Endothelial cell of umbilical vein (primary cell): ENCODE results near the gene FIG4. TPM values are rescaled to one million over a fixed set of nuclear protein-coding genes. Genes with fewer than 3 reads are reported as not detected.

Source experiments
- BruUV-seq: library from RNA; stranded (reverse); fragments of 400-500 nt; replicated peaks from 2 replicates; lab custom pipeline; 2021; lab: Mats Ljungman, UMichigan
- CTCF ChIA-PET: fragments of 300-600, 350-600 bp; sonication (Branson Sonifier 250); formaldehyde crosslinking; loops from one replicate; lab custom pipeline; 2021; ENCODE audit warnings: antibody characterized with exemption, inconsistent platforms; lab: Charles Lee
- POLR2A ChIA-PET: fragments of 300-600, 350-600 bp; sonication (Branson Sonifier 250); formaldehyde crosslinking; loops from one replicate; lab custom pipeline; 2021; ENCODE audit warnings: antibody characterized with exemption, inconsistent platforms; lab: Charles Lee
- DNase-seq: peaks from one replicate; pipeline ENCODE4 v3.0.0-alpha.2; 2011; ENCODE audit warnings: low read depth, low spot score
- FAIRE-seq: peaks from 2 replicates; lab custom pipeline; 2011; peaks lifted over from hg19 to GRCh38; lab: Jason Lieb, UNC
- H2AFZ ChIP-seq: 2 replicates; pipeline ENCODE4 v1.6.0; 2012; ENCODE audit warnings: low read depth, low read length, control low read depth, inconsistent platforms
- H3K27ac ChIP-seq: 2 replicates; pipeline ENCODE4 v1.5.1; 2011; ENCODE audit warnings: low read depth, mild to moderate bottlenecking, control low read depth, low read length, moderate library complexity; ENCODE audit not compliant: insufficient read depth
- H3K27me3 ChIP-seq, 2 experiments: 2 replicates each; pipeline versions ENCODE4 v1.6.0 to v1.6.1; 2011; ENCODE audit warnings: low read length in 2 of 2, mixed read lengths in 1 of 2; ENCODE audit not compliant: control insufficient read depth in 2 of 2, insufficient read depth in 2 of 2
- H3K36me3 ChIP-seq, 2 experiments: 2 replicates in 1 of 2; 3 replicates in 1 of 2; pipeline ENCODE4 v1.5.1; 2011; ENCODE audit warnings: low read length in 2 of 2, mild to moderate bottlenecking in 1 of 2, moderate library complexity in 1 of 2; ENCODE audit not compliant: control insufficient read depth in 2 of 2, insufficient read depth in 2 of 2; ENCODE audit errors: extremely low read depth in 1 of 2
- H3K4me1 ChIP-seq: 3 replicates; pipeline ENCODE4 v1.5.1; 2011; ENCODE audit warnings: mild to moderate bottlenecking, low read length; ENCODE audit not compliant: control insufficient read depth, insufficient read depth; ENCODE audit errors: extremely low read depth
- H3K4me2 ChIP-seq: 2 replicates; pipeline ENCODE4 v1.6.1; 2011; ENCODE audit warnings: low read length, control low read depth, mixed read lengths; ENCODE audit not compliant: insufficient read depth
- H3K4me3 ChIP-seq, 3 experiments: fragments of 200-600 bp in 1 of 3; sonication (generic), shearing (Covaris generic) in 1 of 3; replicated peaks in 1 of 3; 2 replicates each; pipeline ENCODE4 v1.5.1; 2011 to 2016; ENCODE audit warnings: control low read depth in 3 of 3, low read length in 3 of 3, mild to moderate bottlenecking in 2 of 3, inconsistent platforms in 1 of 3, low read depth in 1 of 3, moderate library complexity in 1 of 3; ENCODE audit not compliant: insufficient read depth in 1 of 3
- H3K79me2 ChIP-seq: 2 replicates; pipeline ENCODE4 v1.6.0; 2012; ENCODE audit warnings: low read length, inconsistent platforms; ENCODE audit not compliant: control insufficient read depth, insufficient read depth
- H3K9ac ChIP-seq: replicated peaks from 2 replicates; pipeline ENCODE3; 2011; ENCODE audit warnings: low read length, control low read depth; ENCODE audit not compliant: insufficient read depth; ENCODE audit errors: extremely low read depth
- H3K9me1 ChIP-seq: replicated peaks from 3 replicates; pipeline ENCODE4 v1.6.0; 2011; ENCODE audit warnings: mild to moderate bottlenecking, low read length; ENCODE audit not compliant: control insufficient read depth, insufficient read depth; ENCODE audit errors: extremely low read depth
- H3K9me3 ChIP-seq: replicated peaks from 2 replicates; pipeline ENCODE4 v1.5.1; 2012; ENCODE audit warnings: low read length, inconsistent platforms; ENCODE audit not compliant: control insufficient read depth, insufficient read depth
- H4K20me1 ChIP-seq: replicated peaks from 2 replicates; pipeline ENCODE3; 2011; ENCODE audit warnings: mild to moderate bottlenecking, low read length; ENCODE audit not compliant: control insufficient read depth, insufficient read depth; ENCODE audit errors: extremely low read depth
- EZH2 ChIP-seq: IDR thresholded peaks from 2 replicates; pipeline ENCODE4 v1.6.1; 2012; ENCODE audit warnings: borderline replicate concordance, low read depth, mild to moderate bottlenecking, moderate library complexity, low read length, inconsistent platforms; ENCODE audit not compliant: severe bottlenecking
- GATA2 ChIP-seq: IDR thresholded peaks from 2 replicates; pipeline ENCODE4 v1.7.0; 2011; ENCODE audit warnings: low read depth, mild to moderate bottlenecking, moderate library complexity, mixed read lengths, low read length; ENCODE audit not compliant: insufficient read length, insufficient read depth
- MYC ChIP-seq: IDR thresholded peaks from one replicate; pipeline ENCODE4 v1.6.1; 2011; ENCODE audit warnings: mild to moderate bottlenecking, low read depth, low read length
- POLR2A ChIP-seq: IDR thresholded peaks from 2 replicates; pipeline ENCODE4 v1.6.1; 2012; ENCODE audit warnings: low read depth, mild to moderate bottlenecking, control low read depth, low read length
- POLR2AphosphoS5 ChIP-seq: IDR thresholded peaks from 2 replicates; pipeline ENCODE4 v1.6.1; 2012; ENCODE audit warnings: low read depth, mild to moderate bottlenecking, control low read depth, low read length, moderate library complexity; ENCODE audit not compliant: insufficient read depth
- dilution Hi-C: fragments of 300-500 bp; cut with MboI; formaldehyde crosslinking; loops from one replicate; pipeline ENCODE4 v1.15.0; 2019; ENCODE audit warnings: low sequenced_read_pairs; ENCODE audit not compliant: extremely low pct_ligation_motif_present
- intact Hi-C: fragments of 100-400 bp; cut with micrococcal nuclease; formaldehyde crosslinking; loops from one replicate; pipeline ENCODE4 v1.10.0; 2022
- polyA plus RNA-seq, 4 experiments: library from polyadenylated mRNA; depleted of rRNA in 3 of 4; stranded (reverse) in 3 of 4; unstranded in 1 of 4; fragments of >200 nt; gene quantifications; 2 replicates each; pipeline versions ENCODE4 v1.2.1 to v1.2.3, GENCODE V29; 2011 to 2012; ENCODE audit warnings: missing spikeins in 1 of 4
- total RNA-seq: library from RNA; stranded (reverse); gene quantifications from 2 replicates; pipeline ENCODE4 v1.2.3, GENCODE V29; 2021
- TF ChIP-seq, protein P1 (sequence below), 2 donors: IDR thresholded peaks; 1 replicate in 1 of 2; 2 replicates in 1 of 2; pipeline ENCODE4 v1.5.1; 2011; ENCODE audit warnings: low read length in 2 of 2, mild to moderate bottlenecking in 2 of 2, moderate library complexity in 2 of 2, control low read depth in 1 of 2, inconsistent platforms in 1 of 2, low read depth in 1 of 2; ENCODE audit not compliant: insufficient read depth in 1 of 2; ENCODE audit errors: extremely low read depth in 1 of 2
- TF ChIP-seq, protein P2 (sequence below): IDR thresholded peaks from 2 replicates; pipeline ENCODE4 v1.6.1; 2011; ENCODE audit not compliant: insufficient read depth, insufficient read length

The FIG4 gene
- total and polyA plus RNA-seq, 2 donors (not counting 3 experiments of a cell fraction or from before 2014, with no cell fraction given) = 7.9 to 12.2 TPM

DNA sequence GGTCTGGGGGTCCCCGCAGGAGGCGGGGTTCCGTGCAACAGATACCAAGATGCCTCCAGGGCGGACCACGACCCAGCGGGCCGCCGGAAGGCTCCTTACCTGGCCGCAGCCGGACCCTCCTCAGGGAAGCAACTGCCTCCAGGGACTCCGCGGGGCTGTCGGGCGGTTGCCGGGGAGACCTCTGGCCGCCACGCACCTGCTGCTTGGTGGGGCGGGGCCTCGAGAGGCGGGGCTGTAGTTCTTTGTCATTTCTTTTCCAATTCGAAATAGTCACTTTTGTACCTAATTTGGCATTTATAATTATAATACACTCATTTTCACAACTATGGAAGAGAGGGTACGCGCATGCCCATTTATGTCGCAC is 741 bp upstream of the FIG4 start:
- Histone ChIP-seq H3K9ac (peak overlapping the region; percentile 88), H3K4me2 (peak overlapping the region; percentile 87), H4K20me1 (no peaks in the 10 kb centered on the region), H3K4me1 (peaks cover 10% of the 10 kb centered on the region), H3K9me1 (no peaks in the 10 kb centered on the region), H3K4me3 (peak overlapping the region; percentile 54 to 89 (median 55)), H3K27me3 (no peaks in the 10 kb centered on the region), H3K9me3 (no peaks in the 10 kb centered on the region), H2AFZ (peak overlapping the region; percentile 91), H3K27ac (peak overlapping the region; percentile 73), H3K36me3 (no peaks in the 10 kb centered on the region), H3K79me2 (no peaks in the 10 kb centered on the region)
- dilution Hi-C loops (no loop called here), intact Hi-C loops (loop anchor here (2.0 to 10.0 kb wide), 3 partner anchors 208 to 506 kb away; partner anchors contain the start of genes CD164 and ZBTB24)
- BruUV-seq = no TSS peak
- ChIA-PET POLR2A (no interaction called here), CTCF (interaction anchor here (2.9 kb wide), 1 partner anchor 94 kb away, joined by 31 read pairs; no protein-coding TSS in a partner anchor)
- FAIRE-seq (no peak), DNase-seq (no peak)
- no peak for TF ChIP-seq POLR2AphosphoS5
- TF ChIP-seq, protein P1, sequence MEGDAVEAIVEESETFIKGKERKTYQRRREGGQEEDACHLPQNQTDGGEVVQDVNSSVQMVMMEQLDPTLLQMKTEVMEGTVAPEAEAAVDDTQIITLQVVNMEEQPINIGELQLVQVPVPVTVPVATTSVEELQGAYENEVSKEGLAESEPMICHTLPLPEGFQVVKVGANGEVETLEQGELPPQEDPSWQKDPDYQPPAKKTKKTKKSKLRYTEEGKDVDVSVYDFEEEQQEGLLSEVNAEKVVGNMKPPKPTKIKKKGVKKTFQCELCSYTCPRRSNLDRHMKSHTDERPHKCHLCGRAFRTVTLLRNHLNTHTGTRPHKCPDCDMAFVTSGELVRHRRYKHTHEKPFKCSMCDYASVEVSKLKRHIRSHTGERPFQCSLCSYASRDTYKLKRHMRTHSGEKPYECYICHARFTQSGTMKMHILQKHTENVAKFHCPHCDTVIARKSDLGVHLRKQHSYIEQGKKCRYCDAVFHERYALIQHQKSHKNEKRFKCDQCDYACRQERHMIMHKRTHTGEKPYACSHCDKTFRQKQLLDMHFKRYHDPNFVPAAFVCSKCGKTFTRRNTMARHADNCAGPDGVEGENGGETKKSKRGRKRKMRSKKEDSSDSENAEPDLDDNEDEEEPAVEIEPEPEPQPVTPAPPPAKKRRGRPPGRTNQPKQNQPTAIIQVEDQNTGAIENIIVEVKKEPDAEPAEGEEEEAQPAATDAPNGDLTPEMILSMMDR (IDR thresholded peaks at IDR 0.05; ENCODE audit: extremely low read depth in 1 of 2, insufficient read depth in 1 of 2, low read depth in 1 of 2, low read length in 2 of 2) = no peak
- no peak for TF ChIP-seq GATA2

- Histone ChIP-seq H3K4me3 (no peak overlapping the region), H3K36me3 (no peaks in the 10 kb centered on the region), H3K9me3 (no peaks in the 10 kb centered on the region), H3K27me3 (no peaks in the 10 kb centered on the region), H3K9me1 (no peaks in the 10 kb centered on the region), H3K79me2 (no peaks in the 10 kb centered on the region), H3K9ac (no peak overlapping the region), H3K27ac (no peak overlapping the region), H3K4me1 (peaks cover 5% of the 10 kb centered on the region), H4K20me1 (no peaks in the 10 kb centered on the region), H3K4me2 (no peak overlapping the region), H2AFZ (no peak overlapping the region)
- no peak for DNase-seq
- FAIRE-seq = no peak
- intact Hi-C loops (loop anchor here (10.0 kb wide), 2 partner anchors 308 to 508 kb away; partner anchors contain the start of gene CD164), dilution Hi-C loops (no loop called here)
- POLR2A ChIA-PET = interaction anchor here (0.7 kb wide), 1 partner anchor 460 kb away, joined by 3 read pairs; no protein-coding TSS in a partner anchor
- no TSS peak for BruUV-seq
- CTCF ChIA-PET = interaction anchor here (1.0 to 5.6 kb wide), 4 partner anchors 11 to 347 kb away, joined by 4 to 24 read pairs (median 6); no protein-coding TSS in a partner anchor
- TF ChIP-seq, protein P2, sequence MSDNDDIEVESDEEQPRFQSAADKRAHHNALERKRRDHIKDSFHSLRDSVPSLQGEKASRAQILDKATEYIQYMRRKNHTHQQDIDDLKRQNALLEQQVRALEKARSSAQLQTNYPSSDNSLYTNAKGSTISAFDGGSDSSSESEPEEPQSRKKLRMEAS = no peak
- TF ChIP-seq POLR2A (no peak), MYC (no peak), GATA2 (no peak), POLR2AphosphoS5 (no peak), EZH2 (no peak)
- TF ChIP-seq, protein P1 (IDR thresholded peaks at IDR 0.05; ENCODE audit: extremely low read depth in 1 of 2, insufficient read depth in 1 of 2, low read depth in 1 of 2, low read length in 2 of 2) = no peak
Observed at GRCh38 chr6:109693111-109693510, 2.0 kb downstream of the FIG4 start.
